ENCODE data around the gene PDGFC. TPM values are rescaled to one million over a fixed set of nuclear protein-coding genes. Genes with fewer than 3 reads are reported as not detected.
A peak's percentile ranks its signal among the peaks of the same experiment; 100 is the strongest.

The PDGFC gene
- total RNA-seq, 1 donor: 184 TPM

DNA sequence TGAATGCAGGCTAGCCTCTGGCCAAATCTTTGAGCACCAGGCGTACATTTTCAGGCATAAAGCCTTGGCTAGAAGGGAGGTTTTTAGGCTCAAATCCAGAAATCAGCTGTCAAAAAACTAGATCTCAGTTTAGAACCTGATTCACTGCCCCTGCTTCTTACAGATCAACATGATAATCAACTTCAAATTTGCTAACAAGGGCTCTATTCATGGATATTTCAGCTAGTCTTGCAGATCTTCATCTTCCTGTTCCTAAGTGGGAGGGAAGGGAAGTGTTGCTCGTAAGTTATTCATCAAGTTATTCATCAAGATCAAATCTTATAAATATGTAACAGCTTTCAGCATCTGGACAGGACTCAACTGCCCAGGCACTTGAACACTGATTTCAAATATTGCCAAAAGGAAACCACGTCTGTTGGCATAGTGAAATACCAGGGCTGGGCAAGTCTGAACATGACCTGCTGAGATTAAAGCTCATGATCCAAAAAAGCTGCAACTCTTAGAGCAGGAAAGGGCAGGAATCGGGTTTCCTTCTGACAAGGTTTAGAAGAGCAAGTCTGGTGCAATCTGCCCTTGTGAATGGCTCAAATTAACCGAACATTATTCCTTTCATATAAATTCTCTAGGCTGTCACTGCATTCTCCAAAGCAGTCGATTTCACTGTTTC, 200.3 kb downstream of the PDGFC start:
- TF ChIP-seq, protein P1, sequence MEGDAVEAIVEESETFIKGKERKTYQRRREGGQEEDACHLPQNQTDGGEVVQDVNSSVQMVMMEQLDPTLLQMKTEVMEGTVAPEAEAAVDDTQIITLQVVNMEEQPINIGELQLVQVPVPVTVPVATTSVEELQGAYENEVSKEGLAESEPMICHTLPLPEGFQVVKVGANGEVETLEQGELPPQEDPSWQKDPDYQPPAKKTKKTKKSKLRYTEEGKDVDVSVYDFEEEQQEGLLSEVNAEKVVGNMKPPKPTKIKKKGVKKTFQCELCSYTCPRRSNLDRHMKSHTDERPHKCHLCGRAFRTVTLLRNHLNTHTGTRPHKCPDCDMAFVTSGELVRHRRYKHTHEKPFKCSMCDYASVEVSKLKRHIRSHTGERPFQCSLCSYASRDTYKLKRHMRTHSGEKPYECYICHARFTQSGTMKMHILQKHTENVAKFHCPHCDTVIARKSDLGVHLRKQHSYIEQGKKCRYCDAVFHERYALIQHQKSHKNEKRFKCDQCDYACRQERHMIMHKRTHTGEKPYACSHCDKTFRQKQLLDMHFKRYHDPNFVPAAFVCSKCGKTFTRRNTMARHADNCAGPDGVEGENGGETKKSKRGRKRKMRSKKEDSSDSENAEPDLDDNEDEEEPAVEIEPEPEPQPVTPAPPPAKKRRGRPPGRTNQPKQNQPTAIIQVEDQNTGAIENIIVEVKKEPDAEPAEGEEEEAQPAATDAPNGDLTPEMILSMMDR (IDR thresholded peaks at IDR 0.05; ENCODE audit: insufficient read depth, low read depth, low read length): no peak
- H3K4me3 ChIP-seq (ENCODE audit: low read depth, low read length): no peak overlapping the region

GRCh38 chr4:156770140-156770539, 201.5 kb downstream of the PDGFC start:
- H3K4me3 ChIP-seq (ENCODE audit: low read depth, low read length): no peak overlapping the region
- TF ChIP-seq, protein P1 (IDR thresholded peaks at IDR 0.05; ENCODE audit: insufficient read depth, low read depth, low read length): no peak

More for the DNA sequence above, 200.3 kb downstream of the PDGFC start:
- peak; percentile 78 for DNase-seq (ENCODE audit: low read depth)

GRCh38 chr4:156767911-156768415, 203.6 kb downstream of the PDGFC start:
- TF ChIP-seq, protein P1 (IDR thresholded peaks at IDR 0.05; ENCODE audit: insufficient read depth, low read depth, low read length): no peak
- DNase-seq (ENCODE audit: low read depth): no peak
- H3K4me3 ChIP-seq (ENCODE audit: low read depth, low read length): no peak overlapping the region

More at GRCh38 chr4:156770140-156770539, 201.5 kb downstream of the PDGFC start:
- no peak for DNase-seq (ENCODE audit: low read depth)

GRCh38 chr4:156766846-156767245, 204.8 kb downstream of the PDGFC start:
- no peak overlapping the region for H3K4me3 ChIP-seq (ENCODE audit: low read depth, low read length)
- TF ChIP-seq, protein P1 (IDR thresholded peaks at IDR 0.05; ENCODE audit: insufficient read depth, low read depth, low read length): no peak
- DNase-seq (ENCODE audit: low read depth): no peak

GRCh38 chr4:156765277-156765676, 206.3 kb downstream of the PDGFC start:
- TF ChIP-seq, protein P1 (IDR thresholded peaks at IDR 0.05; ENCODE audit: insufficient read depth, low read depth, low read length): no peak
- DNase-seq (ENCODE audit: low read depth): peak; percentile 73
- no peak overlapping the region for H3K4me3 ChIP-seq (ENCODE audit: low read depth, low read length)

GRCh38 chr4:156764846-156765245, 206.8 kb downstream of the PDGFC start:
- H3K4me3 ChIP-seq (ENCODE audit: low read depth, low read length): no peak overlapping the region
- no peak for DNase-seq (ENCODE audit: low read depth)
- TF ChIP-seq, protein P1 (IDR thresholded peaks at IDR 0.05; ENCODE audit: insufficient read depth, low read depth, low read length): no peak
